ENCODE results near the gene SYNC. TPM values are rescaled to one million over a fixed set of nuclear protein-coding genes. Genes with fewer than 3 reads are reported as not detected.

SYNC gene
- total RNA-seq, 4 donors from 2014 or later = 10.2 to 31.2 (median 23.7) TPM

- no peak overlapping the region for H3K4me3 ChIP-seq
- TF ChIP-seq CTCF (IDR thresholded peaks at IDR 0.05) = no peak
- no peak for TF ChIP-seq EP300 (IDR thresholded peaks at IDR 0.05)
- no peak for TF ChIP-seq POLR2A (IDR thresholded peaks at IDR 0.05)
- no peaks in the 10 kb centered on the region for H3K27me3 ChIP-seq
- WGBS, 2 donors = 83 to 91% methylated on average over 6 of the region's 6 CpGs
- peaks cover 0 to 27% (median 1%) of the 10 kb centered on the region in 4 donors for H3K4me1 ChIP-seq
- H3K27ac ChIP-seq = no peak overlapping the region
- H3K9me3 ChIP-seq = no peaks in the 10 kb centered on the region
- DNase-seq (ENCODE audit: low spot score in 2 of 2) = no peak
- H3K36me3 ChIP-seq = peaks cover 0 to 32% (median 0%) of the 10 kb centered on the region in 3 donors
Measured at GRCh38 chr1:32693455-32694174, 9.0 kb downstream of the SYNC start.

GRCh38 chr1:32686387-32686786 is 16.2 kb downstream of the SYNC start:
- no peaks in the 10 kb centered on the region for H3K27me3 ChIP-seq
- DNase-seq (ENCODE audit: low spot score in 2 of 2) = no peak
- H3K36me3 ChIP-seq = peaks cover 0 to 46% (median 0%) of the 10 kb centered on the region in 3 donors
- TF ChIP-seq EP300 (IDR thresholded peaks at IDR 0.05) = no peak
- TF ChIP-seq CTCF (IDR thresholded peaks at IDR 0.05) = no peak
- TF ChIP-seq POLR2A (IDR thresholded peaks at IDR 0.05) = no peak
- H3K4me3 ChIP-seq = no peak overlapping the region
- no peaks in the 10 kb centered on the region for H3K9me3 ChIP-seq
- WGBS, 2 donors = 94 to 100% methylated on average over 2 of the region's 2 CpGs
- peak overlapping the region in 1 of 4 donors; percentile 71 for H3K27ac ChIP-seq
- H3K4me1 ChIP-seq = peaks cover 0 to 31% (median 11%) of the 10 kb centered on the region in 4 donors

- Histone ChIP-seq H3K9me3 (no peaks in the 10 kb centered on the region), H3K4me3 (no peak overlapping the region), H3K4me1 (peaks cover 0 to 33% (median 12%) of the 10 kb centered on the region in 4 donors), H3K27ac (peak overlapping the region in 2 of 4 donors; percentile 65 to 71), H3K27me3 (no peaks in the 10 kb centered on the region), H3K36me3 (peaks cover 0 to 49% (median 0%) of the 10 kb centered on the region in 3 donors)
- no peak for DNase-seq (ENCODE audit: low spot score in 2 of 2)
- no peak for TF ChIP-seq CTCF (IDR thresholded peaks at IDR 0.05)
- TF ChIP-seq EP300 (IDR thresholded peaks at IDR 0.05) = no peak
- TF ChIP-seq POLR2A (IDR thresholded peaks at IDR 0.05) = no peak
- WGBS, 2 donors = 72 to 87% methylated on average over 2 of the region's 2 CpGs
Measured at GRCh38 chr1:32685498-32685897, 17.1 kb downstream of the SYNC start.

- peak; percentile 40 to 75 for DNase-seq (ENCODE audit: low spot score in 2 of 2)
- Histone ChIP-seq H3K4me1 (peaks cover 0 to 33% (median 12%) of the 10 kb centered on the region in 4 donors), H3K4me3 (no peak overlapping the region), H3K27ac (peak overlapping the region; percentile 46 to 80 (median 71)), H3K27me3 (no peaks in the 10 kb centered on the region), H3K9me3 (no peaks in the 10 kb centered on the region), H3K36me3 (peaks cover 0 to 48% (median 0%) of the 10 kb centered on the region in 3 donors)
- 11 to 21% methylated on average over 2 of the region's 2 CpGs for WGBS, 2 donors
- TF ChIP-seq CTCF (IDR thresholded peaks at IDR 0.05) = no peak
- peak in 1 of 2 donors; percentile 82 for TF ChIP-seq EP300 (IDR thresholded peaks at IDR 0.05)
Measured at GRCh38 chr1:32684167-32684811, 18.3 kb downstream of the SYNC start.

GRCh38 chr1:32683397-32683796 is 19.2 kb downstream of the SYNC start:
- Histone ChIP-seq H3K27ac (peak overlapping the region in 3 of 4 donors; percentile 71 to 80 (median 71)), H3K4me3 (no peak overlapping the region), H3K27me3 (no peaks in the 10 kb centered on the region), H3K9me3 (no peaks in the 10 kb centered on the region), H3K36me3 (peaks cover 0 to 56% (median 0%) of the 10 kb centered on the region in 3 donors), H3K4me1 (peaks cover 0 to 36% (median 12%) of the 10 kb centered on the region in 4 donors)
- WGBS, 2 donors = 56 to 60% methylated on average over 3 of the region's 3 CpGs
- DNase-seq (ENCODE audit: low spot score in 2 of 2) = no peak
- no peak for TF ChIP-seq CTCF (IDR thresholded peaks at IDR 0.05)
- no peak for TF ChIP-seq EP300 (IDR thresholded peaks at IDR 0.05)

Measured in tibial nerve (tissue), 4 donors.